WTC11 (cell line): ENCODE data around the gene SOSTDC1. TPM values are rescaled to one million over a fixed set of nuclear protein-coding genes. Genes with fewer than 3 reads are reported as not detected.

Experiments used
- ATAC-seq: fragments of 200-7000 bp; cut with Tn5 transposase; 2 replicates; pipeline ENCODE4 v1.10.0; 2021; ENCODE audit warnings: mild to moderate bottlenecking, moderate library complexity
- CTCF ChIA-PET: fragments of 300-600 bp; sonication (Branson Sonifier 250); formaldehyde crosslinking; loops from one replicate; lab custom pipeline; 2021; ENCODE audit warnings: antibody characterized with exemption; lab: Charles Lee
- POLR2A ChIA-PET: fragments of 350-600 bp; sonication (Branson Sonifier 250); formaldehyde crosslinking; loops from one replicate; lab custom pipeline; 2021; ENCODE audit warnings: antibody characterized with exemption; lab: Charles Lee
- DNase-seq: peaks from one replicate; pipeline ENCODE4 v3.0.0; 2021; ENCODE audit warnings: low spot score
- H3K27ac Mint-ChIP-seq: 2 replicates; pipeline ENCODE4 v1.8.0; 2021; ENCODE audit warnings: mixed read lengths
- H3K27me3 Mint-ChIP-seq: 2 replicates; pipeline ENCODE4 v1.8.0; 2021; ENCODE audit warnings: low read depth, mild to moderate bottlenecking, moderate library complexity, mixed read lengths
- H3K36me3 Mint-ChIP-seq: 2 replicates; pipeline ENCODE4 v1.8.0; 2021; ENCODE audit warnings: mixed read lengths
- H3K4me1 Mint-ChIP-seq: 2 replicates; pipeline ENCODE4 v1.8.0; 2022; ENCODE audit warnings: mixed read lengths
- H3K4me3 Mint-ChIP-seq: 2 replicates; pipeline ENCODE4 v1.8.0; 2021; ENCODE audit warnings: mild to moderate bottlenecking, moderate library complexity, mixed read lengths
- H3K9me3 Mint-ChIP-seq: 2 replicates; pipeline ENCODE4 v1.8.0; 2021; ENCODE audit warnings: mixed read lengths
- ATF1 ChIP-seq: sonication (generic); formaldehyde crosslinking; IDR thresholded peaks from 2 replicates; pipeline ENCODE4 v1.8.1; 2023; ENCODE audit warnings: mild to moderate bottlenecking, moderate library complexity, missing genetic modification reagents
- CREB1 ChIP-seq: sonication (generic); formaldehyde crosslinking; IDR thresholded peaks from 2 replicates; pipeline ENCODE4 v1.8.0; 2023; ENCODE audit warnings: mild to moderate bottlenecking, missing genetic modification reagents
- ETV6 ChIP-seq: sonication (generic); formaldehyde crosslinking; IDR thresholded peaks from 2 replicates; pipeline ENCODE4 v1.8.1; 2022; ENCODE audit warnings: mild to moderate bottlenecking, missing genetic modification reagents
- FOXP1 ChIP-seq: sonication (generic); formaldehyde crosslinking; IDR thresholded peaks from 2 replicates; pipeline ENCODE4 v1.8.0; 2022; ENCODE audit warnings: missing genetic modification reagents, mild to moderate bottlenecking, moderate library complexity, borderline replicate concordance
- GTF2I ChIP-seq: fragments of 250-450 bp; sonication (Bioruptor Pico); conservative IDR thresholded peaks from 2 replicates; pipeline ENCODE4 v1.4.0; 2021; ENCODE audit warnings: mild to moderate bottlenecking
- NFE2L1 ChIP-seq: sonication (generic); formaldehyde crosslinking; IDR thresholded peaks from 2 replicates; pipeline ENCODE4 v1.8.1; 2023; ENCODE audit warnings: missing genetic modification reagents
- OVOL2 ChIP-seq: fragments of 250-450 bp; sonication (Bioruptor Pico); IDR thresholded peaks from 2 replicates; pipeline ENCODE4 v1.9.0; 2021; ENCODE audit warnings: mild to moderate bottlenecking, borderline replicate concordance
- SMAD4 ChIP-seq: sonication (generic); formaldehyde crosslinking; IDR thresholded peaks from 2 replicates; pipeline ENCODE4 v1.8.0; 2022; ENCODE audit warnings: mild to moderate bottlenecking, missing genetic modification reagents
- ZNF138 ChIP-seq: sonication (generic); formaldehyde crosslinking; conservative IDR thresholded peaks from 2 replicates; pipeline ENCODE4 v1.8.1; 2022; ENCODE audit warnings: mild to moderate bottlenecking, moderate library complexity, missing genetic modification reagents
- ZNF219 ChIP-seq: sonication (generic); formaldehyde crosslinking; IDR thresholded peaks from 2 replicates; pipeline ENCODE4 v1.8.0; 2023; ENCODE audit warnings: missing genetic modification reagents, mild to moderate bottlenecking, borderline replicate concordance
- ZNF263 ChIP-seq: sonication (generic); formaldehyde crosslinking; IDR thresholded peaks from 2 replicates; pipeline ENCODE4 v1.8.1; 2022; ENCODE audit warnings: low read depth, mild to moderate bottlenecking, moderate library complexity, missing genetic modification reagents
- total RNA-seq: library from RNA; stranded (reverse); gene quantifications from 3 replicates; pipeline ENCODE4 v1.2.3, GENCODE V29; 2021
- TF ChIP-seq, protein P1 (sequence below): fragments of 250-450 bp; sonication (Bioruptor Pico); IDR thresholded peaks from 2 replicates; pipeline ENCODE4 v1.9.0; 2021; ENCODE audit warnings: moderate library complexity, mild to moderate bottlenecking, inconsistent platforms, borderline replicate concordance
- TF ChIP-seq, protein P2 (sequence below): sonication (generic); formaldehyde crosslinking; IDR thresholded peaks from 2 replicates; pipeline ENCODE4 v1.8.1; 2022; ENCODE audit warnings: mild to moderate bottlenecking, missing genetic modification reagents, moderate library complexity, borderline replicate concordance
- TF ChIP-seq, protein P3 (sequence below): sonication (generic); formaldehyde crosslinking; IDR thresholded peaks from 2 replicates; pipeline ENCODE4 v1.8.1; 2023; ENCODE audit warnings: mild to moderate bottlenecking, missing genetic modification reagents, borderline replicate concordance
- TF ChIP-seq, protein P4 (sequence below): sonication (generic); formaldehyde crosslinking; IDR thresholded peaks from 2 replicates; pipeline ENCODE4 v1.8.0; 2022; ENCODE audit warnings: mild to moderate bottlenecking, missing genetic modification reagents
- TF ChIP-seq, protein P5 (sequence below): sonication (generic); formaldehyde crosslinking; IDR thresholded peaks from 2 replicates; pipeline ENCODE4 v1.8.1; 2023; ENCODE audit warnings: mild to moderate bottlenecking, moderate library complexity, missing genetic modification reagents
- TF ChIP-seq, protein P6 (sequence below): sonication (generic); formaldehyde crosslinking; IDR thresholded peaks from 2 replicates; pipeline ENCODE4 v1.8.0; 2023; ENCODE audit warnings: mild to moderate bottlenecking, missing genetic modification reagents

Gene SOSTDC1
- total RNA-seq, 1 experiment from 2014 or later, result 0.15 TPM

DNA sequence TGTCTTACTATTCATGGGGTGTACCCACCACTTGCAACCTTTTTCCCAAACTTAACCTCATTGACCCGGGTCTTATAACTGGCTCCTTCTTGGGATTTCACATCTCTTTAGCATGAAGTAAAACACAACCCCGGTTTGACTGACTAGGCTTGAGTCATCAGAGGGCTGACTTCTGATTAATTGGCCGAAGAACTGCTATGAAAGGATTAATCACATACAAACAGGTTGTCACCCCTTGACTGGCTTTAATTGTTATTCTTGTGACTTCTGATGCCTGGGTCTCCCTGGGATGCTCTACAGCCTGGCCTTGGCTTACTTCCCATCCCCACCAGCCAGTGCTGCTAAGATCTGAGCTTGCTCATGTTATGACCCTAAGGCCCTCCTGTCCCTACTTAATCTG is 35.4 kb downstream of the SOSTDC1 start:
- TF ChIP-seq ZNF138 (no peak), ZNF263 (CRISPR knock-in tag) (no peak), NFE2L1 (CRISPR knock-in tag) (no peak), SMAD4 (CRISPR knock-in tag) (no peak), OVOL2 (no peak)
- TF ChIP-seq, protein P1, sequence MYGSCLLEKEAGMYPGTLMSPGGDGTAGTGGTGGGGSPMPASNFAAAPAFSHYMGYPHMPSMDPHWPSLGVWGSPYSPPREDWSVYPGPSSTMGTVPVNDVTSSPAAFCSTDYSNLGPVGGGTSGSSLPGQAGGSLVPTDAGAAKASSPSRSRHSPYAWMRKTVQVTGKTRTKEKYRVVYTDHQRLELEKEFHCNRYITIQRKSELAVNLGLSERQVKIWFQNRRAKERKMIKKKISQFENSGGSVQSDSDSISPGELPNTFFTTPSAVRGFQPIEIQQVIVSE (CRISPR knock-in tag), result no peak
- TF ChIP-seq, protein P2, sequence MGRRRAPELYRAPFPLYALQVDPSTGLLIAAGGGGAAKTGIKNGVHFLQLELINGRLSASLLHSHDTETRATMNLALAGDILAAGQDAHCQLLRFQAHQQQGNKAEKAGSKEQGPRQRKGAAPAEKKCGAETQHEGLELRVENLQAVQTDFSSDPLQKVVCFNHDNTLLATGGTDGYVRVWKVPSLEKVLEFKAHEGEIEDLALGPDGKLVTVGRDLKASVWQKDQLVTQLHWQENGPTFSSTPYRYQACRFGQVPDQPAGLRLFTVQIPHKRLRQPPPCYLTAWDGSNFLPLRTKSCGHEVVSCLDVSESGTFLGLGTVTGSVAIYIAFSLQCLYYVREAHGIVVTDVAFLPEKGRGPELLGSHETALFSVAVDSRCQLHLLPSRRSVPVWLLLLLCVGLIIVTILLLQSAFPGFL (CRISPR knock-in tag), result no peak
- TF ChIP-seq, all 79 proteins: peak for 0
- no peak for ATAC-seq
- Mint-ChIP-seq H3K4me1 (no peaks in the 10 kb centered on the region), H3K27ac (no peak overlapping the region; the same call in 1 of the 2 replicates), H3K4me3 (no peak overlapping the region), H3K36me3 (no peaks in the 10 kb centered on the region), H3K9me3 (no peaks in the 10 kb centered on the region), H3K27me3 (no peaks in the 10 kb centered on the region; the same call in 1 of the 2 replicates)
- CTCF ChIA-PET, result interaction anchor here (7.6 kb wide), 1 partner anchor 135 kb away, joined by 57 read pairs; no protein-coding TSS in a partner anchor
- POLR2A ChIA-PET, result no interaction called here
- DNase-seq, result no peak

DNA sequence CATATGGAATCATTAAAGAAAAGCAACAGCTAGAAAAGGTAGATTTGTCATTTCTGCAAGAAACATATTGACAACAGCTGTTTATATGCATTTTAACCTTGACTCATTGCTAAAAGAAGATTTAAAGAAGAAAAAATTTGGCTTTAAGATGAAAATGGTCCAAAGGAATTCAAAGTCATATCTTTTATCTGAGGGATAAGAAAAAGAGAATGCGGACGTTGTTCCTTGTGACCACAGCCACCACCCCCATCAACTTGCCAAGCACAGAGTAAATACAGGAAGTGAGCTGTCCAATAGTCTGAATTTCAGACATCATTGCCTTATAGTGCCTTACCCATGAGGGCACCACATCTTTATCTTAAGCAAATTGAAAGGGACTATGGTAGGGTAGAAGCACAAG is 36.9 kb downstream of the SOSTDC1 start:
- TF ChIP-seq ETV6 (CRISPR knock-in tag), result no peak
- no peak for TF ChIP-seq GTF2I
- TF ChIP-seq, protein P3, sequence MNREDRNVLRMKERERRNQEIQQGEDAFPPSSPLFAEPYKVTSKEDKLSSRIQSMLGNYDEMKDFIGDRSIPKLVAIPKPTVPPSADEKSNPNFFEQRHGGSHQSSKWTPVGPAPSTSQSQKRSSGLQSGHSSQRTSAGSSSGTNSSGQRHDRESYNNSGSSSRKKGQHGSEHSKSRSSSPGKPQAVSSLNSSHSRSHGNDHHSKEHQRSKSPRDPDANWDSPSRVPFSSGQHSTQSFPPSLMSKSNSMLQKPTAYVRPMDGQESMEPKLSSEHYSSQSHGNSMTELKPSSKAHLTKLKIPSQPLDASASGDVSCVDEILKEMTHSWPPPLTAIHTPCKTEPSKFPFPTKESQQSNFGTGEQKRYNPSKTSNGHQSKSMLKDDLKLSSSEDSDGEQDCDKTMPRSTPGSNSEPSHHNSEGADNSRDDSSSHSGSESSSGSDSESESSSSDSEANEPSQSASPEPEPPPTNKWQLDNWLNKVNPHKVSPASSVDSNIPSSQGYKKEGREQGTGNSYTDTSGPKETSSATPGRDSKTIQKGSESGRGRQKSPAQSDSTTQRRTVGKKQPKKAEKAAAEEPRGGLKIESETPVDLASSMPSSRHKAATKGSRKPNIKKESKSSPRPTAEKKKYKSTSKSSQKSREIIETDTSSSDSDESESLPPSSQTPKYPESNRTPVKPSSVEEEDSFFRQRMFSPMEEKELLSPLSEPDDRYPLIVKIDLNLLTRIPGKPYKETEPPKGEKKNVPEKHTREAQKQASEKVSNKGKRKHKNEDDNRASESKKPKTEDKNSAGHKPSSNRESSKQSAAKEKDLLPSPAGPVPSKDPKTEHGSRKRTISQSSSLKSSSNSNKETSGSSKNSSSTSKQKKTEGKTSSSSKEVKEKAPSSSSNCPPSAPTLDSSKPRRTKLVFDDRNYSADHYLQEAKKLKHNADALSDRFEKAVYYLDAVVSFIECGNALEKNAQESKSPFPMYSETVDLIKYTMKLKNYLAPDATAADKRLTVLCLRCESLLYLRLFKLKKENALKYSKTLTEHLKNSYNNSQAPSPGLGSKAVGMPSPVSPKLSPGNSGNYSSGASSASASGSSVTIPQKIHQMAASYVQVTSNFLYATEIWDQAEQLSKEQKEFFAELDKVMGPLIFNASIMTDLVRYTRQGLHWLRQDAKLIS (CRISPR knock-in tag), result no peak
- no peak for TF ChIP-seq FOXP1 (CRISPR knock-in tag)
- TF ChIP-seq, protein P4, sequence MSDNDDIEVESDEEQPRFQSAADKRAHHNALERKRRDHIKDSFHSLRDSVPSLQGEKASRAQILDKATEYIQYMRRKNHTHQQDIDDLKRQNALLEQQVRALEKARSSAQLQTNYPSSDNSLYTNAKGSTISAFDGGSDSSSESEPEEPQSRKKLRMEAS (CRISPR knock-in tag), result no peak
- TF ChIP-seq, protein P5, sequence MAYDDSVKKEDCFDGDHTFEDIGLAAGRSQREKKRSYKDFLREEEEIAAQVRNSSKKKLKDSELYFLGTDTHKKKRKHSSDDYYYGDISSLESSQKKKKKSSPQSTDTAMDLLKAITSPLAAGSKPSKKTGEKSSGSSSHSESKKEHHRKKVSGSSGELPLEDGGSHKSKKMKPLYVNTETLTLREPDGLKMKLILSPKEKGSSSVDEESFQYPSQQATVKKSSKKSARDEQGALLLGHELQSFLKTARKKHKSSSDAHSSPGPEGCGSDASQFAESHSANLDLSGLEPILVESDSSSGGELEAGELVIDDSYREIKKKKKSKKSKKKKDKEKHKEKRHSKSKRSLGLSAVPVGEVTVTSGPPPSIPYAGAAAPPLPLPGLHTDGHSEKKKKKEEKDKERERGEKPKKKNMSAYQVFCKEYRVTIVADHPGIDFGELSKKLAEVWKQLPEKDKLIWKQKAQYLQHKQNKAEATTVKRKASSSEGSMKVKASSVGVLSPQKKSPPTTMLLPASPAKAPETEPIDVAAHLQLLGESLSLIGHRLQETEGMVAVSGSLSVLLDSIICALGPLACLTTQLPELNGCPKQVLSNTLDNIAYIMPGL, result no peak
- TF ChIP-seq ATF1 (CRISPR knock-in tag), result no peak
- TF ChIP-seq, protein P1 (CRISPR knock-in tag), result no peak
- TF ChIP-seq ZNF138, result no peak
- TF ChIP-seq ZNF219, result no peak
- TF ChIP-seq, protein P2 (CRISPR knock-in tag), result no peak
- TF ChIP-seq, protein P6, sequence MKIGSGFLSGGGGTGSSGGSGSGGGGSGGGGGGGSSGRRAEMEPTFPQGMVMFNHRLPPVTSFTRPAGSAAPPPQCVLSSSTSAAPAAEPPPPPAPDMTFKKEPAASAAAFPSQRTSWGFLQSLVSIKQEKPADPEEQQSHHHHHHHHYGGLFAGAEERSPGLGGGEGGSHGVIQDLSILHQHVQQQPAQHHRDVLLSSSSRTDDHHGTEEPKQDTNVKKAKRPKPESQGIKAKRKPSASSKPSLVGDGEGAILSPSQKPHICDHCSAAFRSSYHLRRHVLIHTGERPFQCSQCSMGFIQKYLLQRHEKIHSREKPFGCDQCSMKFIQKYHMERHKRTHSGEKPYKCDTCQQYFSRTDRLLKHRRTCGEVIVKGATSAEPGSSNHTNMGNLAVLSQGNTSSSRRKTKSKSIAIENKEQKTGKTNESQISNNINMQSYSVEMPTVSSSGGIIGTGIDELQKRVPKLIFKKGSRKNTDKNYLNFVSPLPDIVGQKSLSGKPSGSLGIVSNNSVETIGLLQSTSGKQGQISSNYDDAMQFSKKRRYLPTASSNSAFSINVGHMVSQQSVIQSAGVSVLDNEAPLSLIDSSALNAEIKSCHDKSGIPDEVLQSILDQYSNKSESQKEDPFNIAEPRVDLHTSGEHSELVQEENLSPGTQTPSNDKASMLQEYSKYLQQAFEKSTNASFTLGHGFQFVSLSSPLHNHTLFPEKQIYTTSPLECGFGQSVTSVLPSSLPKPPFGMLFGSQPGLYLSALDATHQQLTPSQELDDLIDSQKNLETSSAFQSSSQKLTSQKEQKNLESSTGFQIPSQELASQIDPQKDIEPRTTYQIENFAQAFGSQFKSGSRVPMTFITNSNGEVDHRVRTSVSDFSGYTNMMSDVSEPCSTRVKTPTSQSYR (CRISPR knock-in tag), result no peak
- no peak for TF ChIP-seq CREB1
- Mint-ChIP-seq H3K4me1 (no peaks in the 10 kb centered on the region), H3K36me3 (no peaks in the 10 kb centered on the region), H3K9me3 (no peaks in the 10 kb centered on the region), H3K4me3 (no peak overlapping the region), H3K27ac (no peak overlapping the region), H3K27me3 (no peaks in the 10 kb centered on the region; the same call in 1 of the 2 replicates)
- no peak for DNase-seq
- ChIA-PET POLR2A (no interaction called here), CTCF (no interaction called here)
- ATAC-seq, result no peak
